HCT116 (cell line): ENCODE measurements around the gene EFCAB5. TPM values are rescaled to one million over a fixed set of nuclear protein-coding genes. Genes with fewer than 3 reads are reported as not detected.
A peak's percentile ranks its signal among the peaks of the same experiment; 100 is the strongest.
"Not testable (repeated sequence)": the region's sequence is repeated elsewhere in the genome, so short reads cannot be mapped to it uniquely, and the experiment has no call there.

ENCODE experiments used
- ATAC-seq: fragments of 200-7000 bp; cut with Tn5 transposase; 2 replicates; pipeline ENCODE4 v1.9.1; 2020; ENCODE audit warnings: mild to moderate bottlenecking, moderate library complexity
- BruUV-seq: library from RNA; stranded (reverse); fragments of 400-500 nt; replicated peaks from 2 replicates; lab custom pipeline; 2021; lab: Mats Ljungman, UMichigan
- CTCF ChIA-PET: fragments of 300-600 bp; sonication (Branson Sonifier 250); formaldehyde crosslinking; loops from one replicate; lab custom pipeline; 2021; ENCODE audit warnings: antibody characterized with exemption; lab: Charles Lee
- POLR2A ChIA-PET: fragments of 300-600, 350-600 bp; sonication (Branson Sonifier 250); formaldehyde crosslinking; loops from one replicate; lab custom pipeline; 2021; ENCODE audit warnings: antibody characterized with exemption; lab: Charles Lee
- RAD21 ChIA-PET, 2 experiments: fragments of 300-600 bp; sonication (Branson Sonifier 250); formaldehyde crosslinking; loops; one replicate each; lab custom pipeline; 2023; ENCODE audit warnings: low total read pairs in 2 of 2; ENCODE audit not compliant: uncharacterized antibody in 2 of 2, unreplicated experiment in 2 of 2, low non-redundant PET in 1 of 2; lab: Charles Lee
- DNase-seq: peaks from one replicate; pipeline ENCODE4 v3.0.0-alpha.2; 2010; ENCODE audit warnings: low read depth, low spot score
- H2AFZ ChIP-seq: fragments of 200-600 bp; shearing (Covaris generic), sonication (generic); 2 replicates; pipeline ENCODE4 v1.6.1; 2017; ENCODE audit warnings: low read depth, mixed run types, mixed read lengths, antibody characterized with exemption, low read length; ENCODE audit not compliant: poor library complexity, severe bottlenecking
- H3K27ac ChIP-seq: 2 replicates; pipeline ENCODE4 v1.5.1; 2012; ENCODE audit warnings: low read depth, low read length
- H3K27me3 ChIP-seq: fragments of 200-600 bp; sonication (generic); 2 replicates; pipeline ENCODE4 v1.6.1; 2016; ENCODE audit warnings: mixed run types, low read length, mixed read lengths; ENCODE audit not compliant: insufficient read depth
- H3K36me3 ChIP-seq, 2 experiments: fragments of 200-500 bp in 1 of 2; fragments of 200-600 bp in 1 of 2; sonication (Bioruptor generic) in 1 of 2; sonication (generic) in 1 of 2; 2 replicates each; pipeline versions ENCODE4 v1.5.1 to v1.6.1; 2014 to 2016; ENCODE audit warnings: low read length in 2 of 2, inconsistent platforms in 1 of 2, mixed read lengths in 1 of 2, mixed run types in 1 of 2; ENCODE audit not compliant: insufficient read depth in 2 of 2, control insufficient read depth in 1 of 2
- H3K4me1 ChIP-seq, 2 experiments: fragments of 200-600 bp in 1 of 2; sonication (generic) in 1 of 2; 2 replicates each; pipeline versions ENCODE4 v1.5.1 to v1.6.1; 2012 to 2017; ENCODE audit warnings: low read length in 2 of 2, inconsistent platforms in 1 of 2, mild to moderate bottlenecking in 1 of 2, mixed read lengths in 1 of 2, mixed run types in 1 of 2, moderate library complexity in 1 of 2; ENCODE audit not compliant: insufficient read depth in 2 of 2, control insufficient read depth in 1 of 2
- H3K4me2 ChIP-seq: fragments of 200-600 bp; sonication (generic); 2 replicates; pipeline ENCODE4 v1.6.1; 2017; ENCODE audit warnings: mixed run types, low read length, mixed read lengths
- H3K4me3 ChIP-seq, 2 experiments: fragments of 200-600 bp in 1 of 2; sonication (generic) in 1 of 2; replicated peaks in 1 of 2; 2 replicates each; pipeline ENCODE4 v1.5.1; 2011 to 2016; ENCODE audit warnings: low read length in 2 of 2, control low read depth in 1 of 2, low read depth in 1 of 2, mild to moderate bottlenecking in 1 of 2, mixed read lengths in 1 of 2, mixed run types in 1 of 2
- H3K79me2 ChIP-seq: fragments of 200-600 bp; sonication (generic); 2 replicates; pipeline ENCODE4 v1.6.1; 2017; ENCODE audit warnings: mild to moderate bottlenecking, mixed run types, low read length, moderate library complexity, mixed read lengths; ENCODE audit not compliant: insufficient read depth
- H3K9ac ChIP-seq: fragments of 200-600 bp; sonication (generic); 2 replicates; pipeline ENCODE4 v1.6.1; 2016; ENCODE audit warnings: low read length, mixed read lengths
- H3K9me2 ChIP-seq: fragments of 200-600 bp; sonication (generic), shearing (Covaris generic); 2 replicates; pipeline ENCODE4 v1.6.1; 2017; ENCODE audit warnings: mixed run types, mild to moderate bottlenecking, moderate library complexity; ENCODE audit not compliant: insufficient read depth
- H3K9me3 ChIP-seq, 2 experiments: fragments of 200-500 bp in 1 of 2; fragments of 200-600 bp in 1 of 2; sonication (Bioruptor generic) in 1 of 2; sonication (generic) in 1 of 2; 2 replicates each; pipeline ENCODE4 v1.6.1; 2014 to 2017; ENCODE audit warnings: low read length in 2 of 2, mixed read lengths in 2 of 2, inconsistent platforms in 1 of 2, low read depth in 1 of 2, mild to moderate bottlenecking in 1 of 2, mixed run types in 1 of 2, moderate library complexity in 1 of 2; ENCODE audit not compliant: control insufficient read depth in 1 of 2, insufficient read depth in 1 of 2
- H4K20me1 ChIP-seq: fragments of 200-600 bp; sonication (generic), shearing (Covaris generic); 2 replicates; pipeline ENCODE4 v1.6.1; 2017; ENCODE audit warnings: mixed run types, mild to moderate bottlenecking, moderate library complexity; ENCODE audit not compliant: insufficient read depth
- CBX3 ChIP-seq: IDR thresholded peaks from 2 replicates; pipeline ENCODE4 v1.6.1; 2012; ENCODE audit warnings: low read depth
- intact Hi-C: fragments of 100-400 bp; cut with micrococcal nuclease; formaldehyde crosslinking; loops from 2 replicates; pipeline ENCODE4 v1.10.0; 2022
- total RNA-seq: library from RNA; stranded (reverse); gene quantifications from one replicate; pipeline ENCODE4 v1.2.1, GENCODE V29; 2021; ENCODE audit not compliant: unreplicated experiment

EFCAB5 gene
- total RNA-seq, 1 experiment from 2014 or later: 0.17 TPM

GRCh38 chr17:30117675-30118081, 176.2 kb downstream of the EFCAB5 start:
- H3K4me2 ChIP-seq: peak overlapping the region; percentile 67
- intact Hi-C loops: no loop called here
- H2AFZ ChIP-seq: no peak overlapping the region
- H3K9me2 ChIP-seq: no peaks in the 10 kb centered on the region
- ATAC-seq: no peak
- H3K79me2 ChIP-seq: peaks cover 59% of the 10 kb centered on the region
- H3K27ac ChIP-seq: peak overlapping the region; percentile 83; the same call in 1 of the 2 replicates
- ChIA-PET RAD21 (no interaction called here), POLR2A (interaction anchor here (1.2 to 2.4 kb wide), 2 partner anchors 12 to 16 kb away, joined by 3 to 7 read pairs; no protein-coding TSS in a partner anchor), CTCF (no interaction called here)
- H4K20me1 ChIP-seq: peaks cover 8% of the 10 kb centered on the region; the same call in 1 of the 2 replicates
- no peaks in the 10 kb centered on the region for H3K27me3 ChIP-seq
- peaks cover 15 to 16% of the 10 kb centered on the region in 2 experiments for H3K36me3 ChIP-seq
- DNase-seq: no peak
- peaks cover 7 to 10% of the 10 kb centered on the region in 2 experiments for H3K4me1 ChIP-seq
- no peaks in the 10 kb centered on the region for H3K9me3 ChIP-seq
- BruUV-seq: no TSS peak
- H3K9ac ChIP-seq: peak overlapping the region; percentile 88
- peak overlapping the region; percentile 62 to 67 for H3K4me3 ChIP-seq
- no peak for TF ChIP-seq CBX3
- TF ChIP-seq, all 23 proteins: peak for 0

- BruUV-seq, intact Hi-C loops, H3K4me2 ChIP-seq, H3K27me3 ChIP-seq, H3K27ac ChIP-seq, H3K4me1 ChIP-seq, H3K9me3 ChIP-seq, ATAC-seq, H4K20me1 ChIP-seq, H3K4me3 ChIP-seq, H3K9me2 ChIP-seq, DNase-seq, H2AFZ ChIP-seq: not testable (repeated sequence)
- H3K36me3 ChIP-seq: peaks cover 15 to 16% of the 10 kb centered on the region in 2 experiments
- CTCF ChIA-PET: interaction anchor here (1.5 kb wide), 1 partner anchor 14 kb away, joined by 5 read pairs; no protein-coding TSS in a partner anchor
- H3K9ac ChIP-seq: peak overlapping the region; percentile 88; the same call in 1 of the 2 replicates
- H3K79me2 ChIP-seq: peaks cover 68% of the 10 kb centered on the region
- POLR2A ChIA-PET: interaction anchor here (1.2 to 2.4 kb wide), 3 partner anchors 8 to 15 kb away, joined by 3 to 7 read pairs (median 4); no protein-coding TSS in a partner anchor
- RAD21 ChIA-PET: interaction anchor here in 1 of 2 experiments (0.7 kb wide), 1 partner anchor 218 kb away, joined by 6 read pairs; no protein-coding TSS in a partner anchor
These were observed 177.2 kb downstream of the EFCAB5 start for GRCh38 chr17:30118635-30119034.
